ENCODE results near the gene TNS3.

Gene TNS3

GRCh38 chr7:47581804-47582763, at the start of gene TNS3:
TSS of gene TNS3 (minus strand) at chr7:47582111. CDS start at chr7:47439636, 142,475 bp downstream.
- ChIA-PET POLR2A (no interaction called here), CTCF (no interaction called here)
- TF ChIP-seq CTCF (IDR thresholded peaks at IDR 0.05; ENCODE audit: control extremely low read depth, extremely low read depth, low read depth, missing control alignments): no peak
- DNase-seq (ENCODE audit: extremely low spot score): no peak

GRCh38 chr7:47631711-47632110, 49.8 kb upstream of the TNS3 start:
- no peak for DNase-seq (ENCODE audit: extremely low spot score)
- ChIA-PET CTCF (interaction anchor here (1.4 kb wide), 1 partner anchor 41 kb away, joined by 3 read pairs; no protein-coding TSS in a partner anchor), POLR2A (no interaction called here)
- no peak for TF ChIP-seq CTCF (IDR thresholded peaks at IDR 0.05; ENCODE audit: control extremely low read depth, extremely low read depth, low read depth, missing control alignments)

GRCh38 chr7:47627580-47628283, 45.8 kb upstream of the TNS3 start:
- TF ChIP-seq CTCF (IDR thresholded peaks at IDR 0.05; ENCODE audit: control extremely low read depth, extremely low read depth, low read depth, missing control alignments): no peak
- POLR2A ChIA-PET: no interaction called here
- CTCF ChIA-PET: interaction anchor here (0.8 to 1.2 kb wide), 2 partner anchors 14 to 362 kb away, joined by 3 to 4 read pairs; no protein-coding TSS in a partner anchor
- no peak for DNase-seq (ENCODE audit: extremely low spot score)

GRCh38 chr7:47625861-47626715, 44.2 kb upstream of the TNS3 start:
- ChIA-PET POLR2A (no interaction called here), CTCF (interaction anchor here (1.2 kb wide), 1 partner anchor 13 kb away, joined by 4 read pairs; no protein-coding TSS in a partner anchor)
- DNase-seq (ENCODE audit: extremely low spot score): no peak
- no peak for TF ChIP-seq CTCF (IDR thresholded peaks at IDR 0.05; ENCODE audit: control extremely low read depth, extremely low read depth, low read depth, missing control alignments)

GRCh38 chr7:47624689-47625088, 42.8 kb upstream of the TNS3 start:
- DNase-seq (ENCODE audit: extremely low spot score): no peak
- CTCF ChIA-PET: no interaction called here
- POLR2A ChIA-PET: no interaction called here
- no peak for TF ChIP-seq CTCF (IDR thresholded peaks at IDR 0.05; ENCODE audit: control extremely low read depth, extremely low read depth, low read depth, missing control alignments)

Data from GM10248 (cell line).